ENCODE measurements around the gene SNX8.

SNX8 gene

DNA sequence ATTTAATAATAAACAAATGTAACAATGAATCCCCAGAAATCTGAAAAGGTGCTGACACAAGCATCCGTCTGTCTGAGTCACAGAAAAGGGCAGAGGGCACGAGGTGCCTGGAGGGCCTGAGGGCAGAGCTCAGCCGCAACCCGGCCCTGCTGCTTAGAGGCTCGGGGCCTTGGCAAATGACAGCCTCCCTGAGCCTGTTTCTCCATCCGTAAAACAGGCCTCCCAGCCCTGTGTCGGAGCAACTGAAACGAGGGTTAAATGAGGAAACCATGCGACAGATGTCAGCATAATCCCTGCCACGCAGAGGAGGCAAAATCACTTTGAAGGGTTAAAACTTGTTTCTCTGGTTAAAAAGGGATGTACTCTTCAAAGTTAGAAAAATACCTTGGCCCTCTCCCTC lies 47.3 kb downstream of the SNX8 start:
- TF ChIP-seq, protein P1, sequence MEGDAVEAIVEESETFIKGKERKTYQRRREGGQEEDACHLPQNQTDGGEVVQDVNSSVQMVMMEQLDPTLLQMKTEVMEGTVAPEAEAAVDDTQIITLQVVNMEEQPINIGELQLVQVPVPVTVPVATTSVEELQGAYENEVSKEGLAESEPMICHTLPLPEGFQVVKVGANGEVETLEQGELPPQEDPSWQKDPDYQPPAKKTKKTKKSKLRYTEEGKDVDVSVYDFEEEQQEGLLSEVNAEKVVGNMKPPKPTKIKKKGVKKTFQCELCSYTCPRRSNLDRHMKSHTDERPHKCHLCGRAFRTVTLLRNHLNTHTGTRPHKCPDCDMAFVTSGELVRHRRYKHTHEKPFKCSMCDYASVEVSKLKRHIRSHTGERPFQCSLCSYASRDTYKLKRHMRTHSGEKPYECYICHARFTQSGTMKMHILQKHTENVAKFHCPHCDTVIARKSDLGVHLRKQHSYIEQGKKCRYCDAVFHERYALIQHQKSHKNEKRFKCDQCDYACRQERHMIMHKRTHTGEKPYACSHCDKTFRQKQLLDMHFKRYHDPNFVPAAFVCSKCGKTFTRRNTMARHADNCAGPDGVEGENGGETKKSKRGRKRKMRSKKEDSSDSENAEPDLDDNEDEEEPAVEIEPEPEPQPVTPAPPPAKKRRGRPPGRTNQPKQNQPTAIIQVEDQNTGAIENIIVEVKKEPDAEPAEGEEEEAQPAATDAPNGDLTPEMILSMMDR (IDR thresholded peaks at IDR 0.05; ENCODE audit: extremely low read depth, missing control alignments) = no peak
- no peak for DNase-seq (ENCODE audit: low spot score)

DNA sequence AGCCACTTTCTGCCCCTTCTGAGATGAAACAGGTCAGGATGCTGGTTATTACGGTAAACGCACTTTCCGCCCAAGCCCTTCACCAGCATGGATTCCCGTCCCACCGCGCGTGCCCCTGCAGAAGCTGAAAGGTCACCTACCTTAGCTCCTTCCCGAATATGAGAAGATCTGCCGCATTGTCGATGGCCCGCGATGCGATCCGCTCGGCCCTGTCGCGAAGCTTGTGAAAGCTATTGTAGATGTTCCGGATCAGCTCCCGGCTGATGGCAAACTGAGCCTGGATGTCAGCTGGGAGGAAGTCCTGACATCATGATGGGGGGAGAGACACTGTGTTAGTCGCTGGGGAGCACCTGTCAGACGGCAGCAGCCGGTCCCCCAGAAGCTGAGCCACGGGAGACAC lies 50.1 kb downstream of the SNX8 start:
- TF ChIP-seq, protein P1 (IDR thresholded peaks at IDR 0.05; ENCODE audit: extremely low read depth, missing control alignments) = no peak
- DNase-seq (ENCODE audit: low spot score) = no peak

DNA sequence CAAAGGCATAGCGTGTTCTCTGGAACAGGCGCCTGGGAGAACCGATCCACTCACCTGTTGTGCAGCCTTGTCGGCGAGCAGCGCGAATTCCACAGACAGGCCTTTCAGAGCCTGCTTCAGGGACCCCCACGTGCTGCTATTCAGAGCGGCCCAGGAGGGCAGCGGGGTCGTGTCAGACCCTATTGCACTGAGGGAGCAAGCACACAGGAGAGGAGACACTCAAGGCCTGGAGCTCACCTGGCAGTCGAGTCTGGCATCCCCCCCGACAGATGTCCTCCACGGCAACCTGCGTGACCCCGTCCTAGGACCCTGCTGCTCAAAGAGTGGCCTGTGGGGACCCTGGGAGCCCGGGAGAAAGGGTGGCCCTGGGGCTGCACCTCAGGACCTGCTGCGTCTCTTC lies 51.1 kb downstream of the SNX8 start:
- TF ChIP-seq, protein P1 (IDR thresholded peaks at IDR 0.05; ENCODE audit: extremely low read depth, missing control alignments) = no peak
- DNase-seq (ENCODE audit: low spot score) = no peak

DNA sequence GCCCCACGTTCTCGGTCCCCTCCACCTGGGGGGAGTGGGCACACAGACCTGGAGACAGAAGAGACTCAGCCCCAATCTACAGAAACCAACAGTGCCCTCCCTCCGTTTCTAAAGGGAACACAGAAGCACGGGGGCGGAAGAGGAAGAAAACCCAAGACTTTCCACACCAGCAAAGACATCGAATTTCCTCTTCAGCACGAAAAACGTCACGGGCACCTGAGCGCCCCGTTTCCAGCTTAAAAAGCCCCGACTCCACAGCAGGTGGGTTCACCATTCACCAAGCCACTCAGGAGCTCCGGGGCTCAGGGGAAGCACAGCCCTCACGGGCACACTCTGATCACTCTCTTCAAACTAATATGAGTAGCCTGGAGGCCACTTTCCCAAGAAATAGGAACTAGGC lies 52.6 kb downstream of the SNX8 start:
- peak; percentile 76 for DNase-seq (ENCODE audit: low spot score)
- TF ChIP-seq, protein P1 (IDR thresholded peaks at IDR 0.05; ENCODE audit: extremely low read depth, missing control alignments) = no peak

DNA sequence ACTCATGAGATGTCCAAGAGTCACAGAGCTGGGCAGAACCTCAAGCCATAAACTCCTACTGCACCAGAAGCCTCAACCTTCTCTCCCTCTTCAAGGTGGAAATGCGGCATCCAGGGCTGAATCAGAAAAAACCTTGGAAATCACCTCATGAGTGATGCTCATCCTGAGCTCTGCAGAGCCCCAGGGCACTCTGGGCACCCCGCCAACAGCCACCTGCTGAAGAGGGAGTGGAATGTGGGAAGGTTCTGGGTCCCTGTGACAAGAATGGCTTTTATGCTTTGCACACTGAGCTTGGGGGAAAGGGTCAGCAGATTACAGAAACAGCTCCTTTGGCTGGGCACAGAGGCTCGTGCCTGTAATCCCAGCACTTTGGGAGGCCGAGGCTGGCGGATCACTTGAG lies 53.4 kb downstream of the SNX8 start:
- DNase-seq (ENCODE audit: low spot score) = no peak
- TF ChIP-seq, protein P1 (IDR thresholded peaks at IDR 0.05; ENCODE audit: extremely low read depth, missing control alignments) = no peak

DNA sequence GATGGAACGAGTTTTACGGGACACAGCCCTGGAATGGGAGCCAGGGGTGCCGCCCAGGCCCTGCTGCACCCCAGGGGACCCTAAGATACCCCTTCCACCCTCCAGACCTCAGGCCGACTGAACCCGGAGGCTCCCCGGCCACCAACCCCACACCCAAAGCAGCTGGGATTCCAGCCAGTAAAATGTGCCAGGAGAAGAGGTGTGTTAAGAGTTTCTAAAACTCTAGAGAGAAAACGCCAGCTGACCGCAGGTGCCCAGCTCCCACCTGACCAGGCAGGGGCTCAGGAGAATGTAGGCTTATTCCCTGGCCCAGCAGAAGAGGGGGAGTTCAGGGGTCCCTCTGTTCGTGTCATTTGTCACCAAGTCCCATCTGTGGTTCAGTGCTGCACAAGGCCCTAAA lies 54.8 kb downstream of the SNX8 start:
- TF ChIP-seq, protein P1 (IDR thresholded peaks at IDR 0.05; ENCODE audit: extremely low read depth, missing control alignments) = no peak
- no peak for DNase-seq (ENCODE audit: low spot score)

DNA sequence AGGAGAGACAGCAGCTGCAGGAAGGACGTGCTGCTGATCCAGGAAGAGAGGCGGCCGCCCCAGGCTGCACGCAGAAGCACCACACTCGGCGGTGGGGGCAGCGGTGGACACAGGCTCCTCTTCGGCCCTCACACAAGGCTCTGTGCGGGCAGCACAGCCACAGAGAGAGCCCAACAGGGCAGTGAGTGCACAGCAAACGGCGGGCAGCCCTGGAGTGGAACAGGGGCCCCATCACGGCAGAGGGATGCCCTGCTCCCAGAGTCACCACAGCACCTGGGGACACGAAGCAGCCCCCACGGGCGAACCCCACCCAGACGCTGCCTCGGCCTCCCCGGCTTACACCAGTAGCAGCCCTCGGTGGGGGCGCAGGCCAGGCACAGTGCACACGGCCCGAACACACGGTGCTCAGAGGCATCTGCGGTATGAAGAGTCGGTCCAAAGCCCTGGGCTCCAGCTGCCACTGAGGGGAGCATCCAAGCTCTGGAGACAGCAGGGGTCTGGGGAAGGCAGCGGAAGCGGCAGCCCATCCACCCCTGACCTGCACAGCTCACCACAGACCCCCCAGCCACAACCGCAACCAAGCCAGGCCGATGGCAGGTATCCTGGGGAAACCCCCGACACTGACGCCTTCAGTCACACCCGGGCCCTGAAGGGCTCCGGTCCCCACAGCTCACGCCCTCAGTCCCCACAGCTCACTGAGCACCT lies 55.4 kb downstream of the SNX8 start:
- TF ChIP-seq, protein P1 (IDR thresholded peaks at IDR 0.05; ENCODE audit: extremely low read depth, missing control alignments) = no peak
- DNase-seq (ENCODE audit: low spot score) = peak; percentile 81
